Osteoblast (primary cell): Measurements from ENCODE around the gene LRP1. TPM values are rescaled to one million over a fixed set of nuclear protein-coding genes. Genes with fewer than 3 reads are reported as not detected.

Experiments used
- DNase-seq: peaks from one replicate; pipeline ENCODE4 v3.0.0; 2011; ENCODE audit warnings: low spot score, mixed read lengths; ENCODE audit not compliant: insufficient read length; ENCODE audit errors: missing footprints
- H2AFZ ChIP-seq: 2 replicates; pipeline ENCODE4 v1.6.0; 2011; ENCODE audit warnings: mild to moderate bottlenecking, low read length
- H3K27ac ChIP-seq: 2 replicates; pipeline ENCODE4 v1.5.1; 2011; ENCODE audit warnings: mild to moderate bottlenecking, low read depth, low read length, moderate library complexity
- H3K27me3 ChIP-seq: 2 replicates; pipeline ENCODE4 v1.6.0; 2012; ENCODE audit warnings: mild to moderate bottlenecking, control low read depth, inconsistent platforms, low read length, moderate library complexity; ENCODE audit not compliant: insufficient read depth
- H3K36me3 ChIP-seq: 2 replicates; pipeline ENCODE4 v1.5.1; 2011; ENCODE audit warnings: mild to moderate bottlenecking, low read length, control low read depth, moderate library complexity; ENCODE audit not compliant: insufficient read depth
- H3K4me1 ChIP-seq: 2 replicates; pipeline ENCODE4 v1.5.1; 2011; ENCODE audit warnings: mild to moderate bottlenecking, low read length, control low read depth, moderate library complexity; ENCODE audit not compliant: insufficient read depth
- H3K4me2 ChIP-seq: 2 replicates; pipeline ENCODE4 v1.6.0; 2011; ENCODE audit warnings: mild to moderate bottlenecking, low read length; ENCODE audit not compliant: insufficient read depth
- H3K4me3 ChIP-seq: fragments of 200-600 bp; sonication (generic); 3 replicates; pipeline ENCODE4 v1.5.1; 2012; ENCODE audit warnings: mild to moderate bottlenecking, low read length, inconsistent platforms; ENCODE audit not compliant: insufficient read depth
- H3K79me2 ChIP-seq: 2 replicates; pipeline ENCODE4 v1.6.0; 2012; ENCODE audit warnings: mild to moderate bottlenecking, low read length, control low read depth, inconsistent platforms; ENCODE audit not compliant: insufficient read depth
- H3K9me3 ChIP-seq: 2 replicates; pipeline ENCODE4 v1.5.1; 2011; ENCODE audit warnings: low read depth, low read length, control low read depth
- H4K20me1 ChIP-seq: 2 replicates; pipeline ENCODE4 v1.6.0; 2012; ENCODE audit warnings: mild to moderate bottlenecking, low read length, control low read depth; ENCODE audit not compliant: insufficient read depth
- CTCF ChIP-seq: IDR thresholded peaks from 2 replicates; pipeline ENCODE4 v1.5.1; 2011; ENCODE audit warnings: mild to moderate bottlenecking, low read depth, low read length, moderate library complexity; ENCODE audit errors: extremely low read depth
- total RNA-seq: library from RNA; depleted of rRNA; stranded (reverse); fragments of >200 nt; gene quantifications from 2 replicates; pipeline ENCODE4 v1.2.3, GENCODE V29; 2012

The LRP1 gene
- total RNA-seq, 1 donor = 744 TPM

GRCh38 chr12:57209916-57210315 is 81.6 kb downstream of the LRP1 start:
- Histone ChIP-seq H3K4me2 (no peak overlapping the region), H3K9me3 (no peaks in the 10 kb centered on the region), H3K4me1 (no peaks in the 10 kb centered on the region), H3K27ac (no peak overlapping the region), H3K27me3 (peaks cover 4% of the 10 kb centered on the region), H3K36me3 (peaks cover 84% of the 10 kb centered on the region), H3K4me3 (no peak overlapping the region), H3K79me2 (peaks cover 3% of the 10 kb centered on the region), H4K20me1 (peaks cover 69% of the 10 kb centered on the region), H2AFZ (no peak overlapping the region)
- TF ChIP-seq CTCF = no peak
- no peak for DNase-seq

GRCh38 chr12:57210461-57210860 is 82.2 kb downstream of the LRP1 start:
- TF ChIP-seq CTCF = no peak
- Histone ChIP-seq H4K20me1 (peaks cover 70% of the 10 kb centered on the region), H3K4me3 (no peak overlapping the region), H3K27ac (no peak overlapping the region), H3K79me2 (peaks cover 3% of the 10 kb centered on the region), H3K4me1 (no peaks in the 10 kb centered on the region), H3K4me2 (no peak overlapping the region), H2AFZ (no peak overlapping the region), H3K9me3 (no peaks in the 10 kb centered on the region), H3K27me3 (peaks cover 10% of the 10 kb centered on the region), H3K36me3 (peaks cover 78% of the 10 kb centered on the region)
- no peak for DNase-seq

GRCh38 chr12:57210926-57211692 is 82.8 kb downstream of the LRP1 start:
- Histone ChIP-seq H3K79me2 (no peaks in the 10 kb centered on the region), H3K27ac (no peak overlapping the region), H3K36me3 (peaks cover 72% of the 10 kb centered on the region), H3K27me3 (peaks cover 16% of the 10 kb centered on the region), H3K9me3 (no peaks in the 10 kb centered on the region), H4K20me1 (peaks cover 67% of the 10 kb centered on the region), H3K4me2 (no peak overlapping the region), H2AFZ (no peak overlapping the region), H3K4me3 (no peak overlapping the region), H3K4me1 (peaks cover 5% of the 10 kb centered on the region)
- DNase-seq = no peak
- TF ChIP-seq CTCF = no peak

- TF ChIP-seq CTCF = no peak
- H3K9me3 ChIP-seq = no peaks in the 10 kb centered on the region
- H3K27ac ChIP-seq = no peak overlapping the region
- peaks cover 17% of the 10 kb centered on the region for H3K27me3 ChIP-seq
- H3K4me1 ChIP-seq = peaks cover 8% of the 10 kb centered on the region
- no peak overlapping the region for H3K4me2 ChIP-seq
- no peak overlapping the region for H2AFZ ChIP-seq
- H3K36me3 ChIP-seq = peaks cover 64% of the 10 kb centered on the region
- no peaks in the 10 kb centered on the region for H3K79me2 ChIP-seq
- no peak for DNase-seq
- no peak overlapping the region for H3K4me3 ChIP-seq
- peaks cover 63% of the 10 kb centered on the region for H4K20me1 ChIP-seq
Observed at GRCh38 chr12:57211791-57212700, 83.8 kb downstream of the LRP1 start.
